Nephron (organoid): ENCODE data around the gene TMEM41A.

Experiments used
- H3K27ac Mint-ChIP-seq, 3 experiments: 2 replicates each; pipeline ENCODE4 v1.8.0; 2020; ENCODE audit warnings: mixed read lengths in 3 of 3, mild to moderate bottlenecking in 2 of 3, moderate library complexity in 1 of 3
- H3K27me3 Mint-ChIP-seq: 2 replicates; pipeline ENCODE4 v1.8.0; 2021; ENCODE audit warnings: low read depth, mild to moderate bottlenecking, moderate library complexity, mixed read lengths
- H3K36me3 Mint-ChIP-seq: 2 replicates; pipeline ENCODE4 v1.8.0; 2020; ENCODE audit warnings: low read depth, mixed read lengths
- H3K4me1 Mint-ChIP-seq: 2 replicates; pipeline ENCODE4 v1.8.0; 2020; ENCODE audit warnings: mixed read lengths
- H3K4me3 Mint-ChIP-seq, 3 experiments: 2 replicates each; pipeline ENCODE4 v1.8.0; 2020; ENCODE audit warnings: mild to moderate bottlenecking in 3 of 3, mixed read lengths in 3 of 3, moderate library complexity in 2 of 3
- H3K9me3 Mint-ChIP-seq: 2 replicates; pipeline ENCODE4 v1.8.0; 2020; ENCODE audit warnings: mixed read lengths
- CTCF ChIP-seq, 3 experiments: fragments of 200-600 bp; sonication (generic); IDR thresholded peaks; one replicate each; pipeline ENCODE4 v1.5.0; 2021; ENCODE audit warnings: antibody characterized with exemption in 3 of 3; ENCODE audit not compliant: unreplicated experiment in 3 of 3

TMEM41A gene

GRCh38 chr3:185519021-185519420 lies 20.2 kb upstream of the TMEM41A start:
- no peak for TF ChIP-seq CTCF (IDR thresholded peaks at IDR 0.05; ENCODE audit: unreplicated experiment in 3 of 3)
- H3K27me3 Mint-ChIP-seq = peaks cover 38% of the 10 kb centered on the region

GRCh38 chr3:185517387-185518130 lies 18.7 kb upstream of the TMEM41A start:
- peaks cover 38% of the 10 kb centered on the region for H3K27me3 Mint-ChIP-seq
- no peaks in the 10 kb centered on the region for H3K4me1 Mint-ChIP-seq
- no peaks in the 10 kb centered on the region for H3K9me3 Mint-ChIP-seq
- no peaks in the 10 kb centered on the region for H3K36me3 Mint-ChIP-seq
- no peak overlapping the region for H3K4me3 Mint-ChIP-seq
- no peak overlapping the region for H3K27ac Mint-ChIP-seq
- TF ChIP-seq CTCF (IDR thresholded peaks at IDR 0.05; ENCODE audit: unreplicated experiment in 3 of 3) = no peak

More at GRCh38 chr3:185519021-185519420, 20.2 kb upstream of the TMEM41A start:
- Mint-ChIP-seq H3K27ac (no peak overlapping the region), H3K4me1 (no peaks in the 10 kb centered on the region), H3K9me3 (no peaks in the 10 kb centered on the region), H3K4me3 (no peak overlapping the region), H3K36me3 (no peaks in the 10 kb centered on the region)

- H3K27me3 Mint-ChIP-seq = peaks cover 16% of the 10 kb centered on the region
- no peaks in the 10 kb centered on the region for H3K36me3 Mint-ChIP-seq
- no peak overlapping the region for H3K4me3 Mint-ChIP-seq
- no peak for TF ChIP-seq CTCF (IDR thresholded peaks at IDR 0.05; ENCODE audit: unreplicated experiment in 3 of 3)
- H3K9me3 Mint-ChIP-seq = no peaks in the 10 kb centered on the region
- no peaks in the 10 kb centered on the region for H3K4me1 Mint-ChIP-seq
- no peak overlapping the region for H3K27ac Mint-ChIP-seq
These were observed 12.9 kb upstream of the TMEM41A start for GRCh38 chr3:185511711-185512110.

- Mint-ChIP-seq H3K27ac (no peak overlapping the region), H3K4me3 (no peak overlapping the region), H3K4me1 (no peaks in the 10 kb centered on the region), H3K36me3 (no peaks in the 10 kb centered on the region), H3K9me3 (no peaks in the 10 kb centered on the region), H3K27me3 (peaks cover 9% of the 10 kb centered on the region)
- no peak for TF ChIP-seq CTCF (IDR thresholded peaks at IDR 0.05; ENCODE audit: unreplicated experiment in 3 of 3)
These were observed 9.6 kb upstream of the TMEM41A start for GRCh38 chr3:185508335-185508991.

- no peak overlapping the region for H3K27ac Mint-ChIP-seq
- TF ChIP-seq CTCF (IDR thresholded peaks at IDR 0.05; ENCODE audit: unreplicated experiment in 3 of 3) = no peak
- H3K27me3 Mint-ChIP-seq = peaks cover 9% of the 10 kb centered on the region
- H3K4me3 Mint-ChIP-seq = no peak overlapping the region
- no peaks in the 10 kb centered on the region for H3K4me1 Mint-ChIP-seq
- no peaks in the 10 kb centered on the region for H3K9me3 Mint-ChIP-seq
- H3K36me3 Mint-ChIP-seq = no peaks in the 10 kb centered on the region
These were observed 9.0 kb upstream of the TMEM41A start for GRCh38 chr3:185507883-185508282.

GRCh38 chr3:185504636-185505035 lies 5.8 kb upstream of the TMEM41A start:
- H3K4me3 Mint-ChIP-seq = no peak overlapping the region
- H3K36me3 Mint-ChIP-seq = no peaks in the 10 kb centered on the region
- H3K27ac Mint-ChIP-seq = no peak overlapping the region
- H3K9me3 Mint-ChIP-seq = no peaks in the 10 kb centered on the region
- no peak for TF ChIP-seq CTCF (IDR thresholded peaks at IDR 0.05; ENCODE audit: unreplicated experiment in 3 of 3)
- H3K27me3 Mint-ChIP-seq = peaks cover 5% of the 10 kb centered on the region
- no peaks in the 10 kb centered on the region for H3K4me1 Mint-ChIP-seq
